Measurements from ENCODE around the gene SOX4. TPM values are rescaled to one million over a fixed set of nuclear protein-coding genes. Genes with fewer than 3 reads are reported as not detected.

The SOX4 gene
- total RNA-seq, 2 donors from 2014 or later: 7.4 to 10.3 TPM

DNA sequence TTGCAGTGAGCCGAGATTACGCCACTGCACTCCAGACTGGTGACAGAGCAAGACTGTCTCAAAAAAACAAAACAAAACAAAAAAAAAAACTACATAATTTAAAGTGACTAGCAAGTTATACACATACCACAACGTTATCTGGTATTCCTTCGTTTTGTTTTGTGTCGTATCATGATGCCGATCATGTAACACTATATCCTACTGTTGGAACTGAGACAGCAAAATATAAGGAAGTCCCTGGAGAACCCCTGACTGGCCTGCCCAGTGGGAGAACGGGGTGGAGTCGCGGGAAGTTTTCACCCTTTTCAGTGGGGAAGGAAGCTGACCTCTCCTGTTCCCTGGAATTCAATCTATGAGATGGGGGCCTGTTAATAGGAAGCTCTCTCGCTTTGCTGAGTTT, 15.1 kb downstream of the SOX4 start:
- intact Hi-C loops (cut with DNase I): no loop called here
- no peak for DNase-seq (ENCODE audit: low spot score)

DNA sequence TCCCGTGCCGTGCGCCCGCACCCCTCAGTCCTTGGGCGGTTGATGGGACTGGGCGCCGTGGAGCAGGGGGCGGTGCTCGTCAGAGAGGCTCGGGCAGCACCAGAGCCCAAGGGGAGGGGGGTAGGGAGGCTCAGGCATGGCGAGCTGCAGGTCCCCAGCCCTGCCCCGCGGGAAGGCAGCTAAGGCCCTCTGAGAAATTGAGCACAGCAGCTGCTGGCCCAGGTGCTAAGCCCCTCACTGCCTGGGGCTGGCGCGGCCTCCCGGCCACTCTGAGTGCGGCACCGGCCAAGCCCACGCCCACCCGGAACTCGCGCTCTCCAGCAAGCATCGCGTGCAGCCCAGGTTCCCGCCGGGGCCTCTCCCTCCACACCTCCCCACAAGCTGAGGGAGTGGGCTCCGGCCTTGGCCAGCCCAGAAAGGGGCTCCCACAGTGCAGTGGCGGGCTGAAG, 16.4 kb downstream of the SOX4 start:
- intact Hi-C loops (cut with DNase I): no loop called here
- no peak for DNase-seq (ENCODE audit: low spot score)

DNA sequence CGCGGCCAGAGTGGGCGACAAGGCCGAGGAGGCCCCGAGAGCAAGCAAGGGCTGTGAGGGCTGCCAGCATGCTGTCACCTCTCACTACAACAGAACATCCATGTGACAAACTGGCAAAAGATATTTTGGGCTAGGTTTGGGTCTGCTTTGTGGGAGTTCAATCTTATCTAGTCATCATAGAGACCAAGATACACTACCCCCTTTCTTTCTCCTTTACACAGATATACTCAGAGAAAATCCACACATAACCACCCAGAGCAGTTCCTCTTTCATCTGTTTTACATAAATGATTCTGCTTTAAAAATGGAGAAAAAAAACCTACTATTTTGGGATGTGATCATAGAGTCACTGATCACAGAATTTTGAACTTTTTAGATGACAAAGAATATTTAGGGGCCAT, 16.8 kb downstream of the SOX4 start:
- intact Hi-C loops (cut with DNase I): no loop called here
- DNase-seq (ENCODE audit: low spot score): no peak

DNA sequence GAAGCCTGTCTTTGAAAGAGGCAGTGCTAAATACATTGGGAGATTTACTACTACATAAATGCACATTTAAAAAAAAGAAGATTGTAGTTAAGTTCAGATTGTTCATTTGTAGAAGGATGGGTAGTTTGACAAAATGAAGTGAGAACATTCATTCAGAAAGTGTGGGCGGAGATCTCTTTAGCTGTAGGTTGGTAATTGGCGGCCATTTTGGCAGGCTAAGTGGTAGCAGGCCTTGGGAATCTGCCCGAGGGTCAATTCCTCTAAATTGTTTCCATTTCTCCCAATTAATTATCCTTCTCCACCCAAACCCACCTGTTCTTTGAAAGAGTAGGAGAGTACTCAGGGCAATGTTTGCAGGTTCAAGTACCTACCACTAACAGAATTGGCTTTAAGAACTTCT, 17.9 kb downstream of the SOX4 start:
- intact Hi-C loops (cut with DNase I): no loop called here
- DNase-seq (ENCODE audit: low spot score): no peak

DNA sequence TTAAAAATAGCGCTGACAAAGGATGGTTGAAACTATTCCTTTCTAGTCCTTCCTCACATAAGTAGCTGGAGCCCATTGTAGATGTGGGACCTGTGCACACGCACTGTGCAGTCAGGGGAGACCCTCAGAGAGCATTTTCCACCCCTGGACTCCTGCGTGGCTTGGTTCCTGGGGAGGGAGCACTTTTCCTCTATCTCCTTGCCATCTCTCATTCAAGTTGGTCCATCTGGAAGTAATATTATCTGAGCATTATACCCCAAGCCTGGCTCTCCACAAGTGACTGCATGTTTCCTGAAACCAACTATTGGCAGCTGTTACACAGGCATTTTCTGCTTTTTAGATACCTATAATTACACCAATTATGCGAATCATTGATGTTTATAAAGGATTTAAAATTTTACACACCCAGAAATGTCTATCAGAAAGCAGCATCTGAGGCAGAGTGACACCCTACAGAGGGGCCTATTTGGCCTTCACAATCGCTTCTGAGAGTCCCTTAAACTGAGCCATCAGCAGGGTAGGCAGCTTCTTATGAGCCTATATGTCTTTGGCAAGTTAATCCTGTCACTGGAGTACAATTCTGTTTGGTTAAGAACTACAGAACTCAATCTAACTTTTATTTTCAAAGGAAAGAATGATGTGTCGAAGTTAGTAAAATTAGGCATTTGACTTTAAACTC, 18.7 kb downstream of the SOX4 start:
- intact Hi-C loops (cut with DNase I): no loop called here
- no peak for DNase-seq (ENCODE audit: low spot score)

DNA sequence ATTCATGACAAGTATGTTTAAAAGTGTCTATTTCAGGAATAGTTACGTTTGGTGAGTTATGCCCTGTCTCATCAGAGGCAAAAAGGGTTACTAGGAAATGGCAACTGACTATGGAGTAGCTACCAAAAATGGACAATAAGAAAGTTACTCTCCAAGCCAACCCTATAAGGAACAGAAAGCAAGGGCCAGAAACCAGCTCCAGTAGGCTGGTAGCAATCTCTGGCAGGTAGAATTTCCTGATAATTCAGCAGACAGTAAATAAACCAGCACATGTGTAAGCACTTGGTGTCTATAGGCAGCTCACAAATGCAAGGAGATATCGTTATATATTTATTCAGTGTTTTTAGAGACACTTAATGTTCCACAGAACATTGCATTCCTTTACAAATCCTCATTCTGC, 20.3 kb downstream of the SOX4 start:
- DNase-seq (ENCODE audit: low spot score): no peak
- intact Hi-C loops (cut with DNase I): no loop called here

DNA sequence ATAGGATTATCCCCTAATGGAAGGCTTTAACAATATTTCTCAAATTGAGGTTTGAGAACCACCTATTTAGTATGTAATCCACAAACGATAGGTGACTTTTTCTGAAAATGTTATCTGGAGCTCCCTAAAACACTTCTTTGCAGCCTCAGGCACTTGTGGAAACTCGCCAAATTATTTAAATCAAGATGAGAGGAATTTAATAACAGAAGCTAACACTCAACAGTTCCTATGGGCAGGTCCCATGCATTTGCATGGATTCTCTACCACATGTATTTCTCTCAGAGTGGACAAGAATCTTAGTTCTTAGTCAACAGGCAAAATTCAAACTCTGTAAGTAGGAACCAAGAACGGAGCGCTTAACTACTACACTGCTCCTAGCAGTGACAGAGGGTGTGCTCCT, 20.7 kb downstream of the SOX4 start:
- intact Hi-C loops (cut with DNase I): no loop called here
- DNase-seq (ENCODE audit: low spot score): no peak

DNA sequence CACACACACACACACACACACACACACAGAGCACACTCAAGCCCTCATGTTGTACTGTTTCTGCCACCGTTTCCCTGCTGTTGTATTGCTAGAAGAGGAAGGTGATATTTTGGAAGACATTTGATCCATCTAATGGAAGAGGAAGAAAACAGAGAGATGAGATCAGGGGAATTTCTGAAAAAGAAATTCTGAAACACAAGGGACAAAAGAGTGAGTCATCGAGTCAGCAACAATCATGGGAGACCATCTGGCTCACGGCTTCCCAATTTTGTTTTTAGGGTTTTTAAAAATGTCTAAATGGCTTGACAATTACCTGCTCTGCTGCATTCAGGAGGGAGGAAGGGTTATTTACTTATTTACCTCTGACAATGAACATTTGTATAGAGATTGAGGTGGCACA, 22.0 kb downstream of the SOX4 start:
- no peak for DNase-seq (ENCODE audit: low spot score)
- intact Hi-C loops (cut with DNase I): no loop called here

DNA sequence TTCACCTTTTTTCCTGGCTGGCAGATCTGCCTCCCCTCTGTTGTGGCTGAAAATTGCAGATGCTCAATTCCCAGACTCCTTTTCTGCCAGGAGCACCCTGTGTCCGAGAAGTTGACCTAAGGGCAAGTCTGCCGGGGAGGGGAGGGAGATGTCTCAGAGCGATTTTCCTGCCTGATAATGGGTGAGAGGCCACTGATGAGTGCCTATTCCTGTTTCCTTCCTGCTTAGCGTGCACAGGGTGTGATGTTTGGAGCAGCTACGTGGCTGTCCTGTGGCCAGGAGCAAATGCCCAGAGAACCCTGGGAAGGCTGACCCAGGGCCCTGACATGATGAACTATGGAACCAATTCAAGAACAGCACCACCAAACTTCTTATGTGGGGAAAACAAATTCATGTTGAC, 22.5 kb downstream of the SOX4 start:
- intact Hi-C loops (cut with DNase I): no loop called here
- DNase-seq (ENCODE audit: low spot score): no peak

DNA sequence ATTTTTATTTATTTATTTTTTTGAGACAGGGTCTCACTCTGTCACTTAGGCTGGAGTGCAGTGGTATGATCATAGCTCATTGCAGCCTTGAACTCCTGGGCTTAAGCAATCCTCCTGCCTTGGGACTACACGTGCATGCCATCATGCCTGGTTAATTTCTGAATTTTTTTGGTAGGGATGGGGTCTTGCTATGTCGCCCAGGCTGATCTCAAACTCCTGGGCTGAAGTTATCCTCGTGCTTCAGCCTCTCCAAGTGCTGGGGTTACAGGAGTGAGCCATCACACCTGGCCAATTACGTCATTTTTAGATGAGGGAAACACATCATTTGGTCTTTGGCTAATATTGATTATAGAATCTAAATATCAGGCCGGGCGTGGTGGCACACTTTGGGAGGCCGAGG, 32.1 kb downstream of the SOX4 start:
- intact Hi-C loops (cut with DNase I): no loop called here
- DNase-seq (ENCODE audit: low spot score): no peak

DNA sequence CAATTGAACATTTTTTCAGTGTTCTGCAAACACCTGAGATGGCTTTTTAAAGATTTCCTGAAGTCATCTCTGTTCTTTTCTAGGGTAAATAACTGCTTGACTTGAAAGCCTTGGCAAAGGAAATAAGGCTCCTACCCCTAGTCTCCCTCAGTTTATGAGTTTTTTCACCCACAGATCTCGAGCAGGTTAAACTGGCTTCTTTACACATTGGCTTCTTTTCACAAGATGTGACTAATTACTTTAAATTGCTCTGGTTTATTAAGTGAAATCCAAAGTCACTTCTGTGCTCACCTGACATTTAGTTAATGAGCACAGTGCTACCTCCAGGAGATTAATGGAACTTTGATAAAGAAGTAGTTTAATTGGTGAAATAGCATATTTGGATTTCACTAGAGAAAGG, 33.2 kb downstream of the SOX4 start:
- intact Hi-C loops (cut with DNase I): no loop called here
- DNase-seq (ENCODE audit: low spot score): no peak

DNA sequence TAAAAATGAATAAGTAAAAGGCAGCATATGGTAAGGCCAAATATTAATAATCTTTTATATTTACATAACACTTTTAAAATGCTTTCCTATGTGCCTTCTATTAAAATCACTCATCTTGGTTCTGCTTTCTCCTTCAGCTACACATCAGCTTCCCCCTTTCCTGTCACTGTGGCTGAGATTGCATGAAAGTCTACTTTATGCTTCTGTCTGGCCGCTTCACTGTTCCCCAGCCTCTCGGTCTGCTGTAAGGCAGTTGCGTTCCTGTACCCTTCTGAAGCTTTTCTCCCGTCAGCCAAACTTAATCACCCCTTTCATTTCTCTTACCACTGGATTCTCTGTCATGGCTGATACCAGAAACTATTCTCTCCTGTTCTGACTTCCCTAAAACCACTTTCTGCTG, 34.6 kb downstream of the SOX4 start:
- no peak for DNase-seq (ENCODE audit: low spot score)
- intact Hi-C loops (cut with DNase I): no loop called here

DNA sequence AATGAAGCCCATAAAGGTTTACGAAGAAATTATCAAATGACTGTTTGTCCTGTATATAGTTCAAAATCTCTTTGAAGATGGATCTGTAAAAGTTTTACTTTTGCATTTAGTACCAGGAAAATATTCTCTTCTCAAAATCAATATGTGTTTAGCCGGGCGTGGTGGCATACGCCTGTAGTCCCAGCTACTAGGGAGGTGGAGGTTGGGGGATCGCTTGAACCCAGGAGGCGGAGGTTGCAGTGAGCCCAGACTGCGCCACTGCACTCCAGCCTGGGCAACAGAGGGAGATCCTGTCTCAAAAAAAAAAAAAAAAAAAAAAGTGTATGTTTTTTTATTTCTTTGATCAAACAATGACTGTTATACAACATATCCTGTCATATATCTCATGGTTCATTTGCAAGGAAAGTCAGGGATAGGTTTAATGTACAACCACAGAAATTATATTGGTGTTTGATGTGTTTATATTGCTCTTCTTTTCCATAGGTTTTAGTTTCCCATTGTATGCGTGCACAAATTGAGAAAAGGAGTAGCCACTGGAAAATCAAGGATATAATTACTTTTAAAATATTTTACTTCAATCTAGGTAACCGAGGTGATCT, 40.1 kb downstream of the SOX4 start:
- no peak for DNase-seq (ENCODE audit: low spot score)
- intact Hi-C loops (cut with DNase I): no loop called here

DNA sequence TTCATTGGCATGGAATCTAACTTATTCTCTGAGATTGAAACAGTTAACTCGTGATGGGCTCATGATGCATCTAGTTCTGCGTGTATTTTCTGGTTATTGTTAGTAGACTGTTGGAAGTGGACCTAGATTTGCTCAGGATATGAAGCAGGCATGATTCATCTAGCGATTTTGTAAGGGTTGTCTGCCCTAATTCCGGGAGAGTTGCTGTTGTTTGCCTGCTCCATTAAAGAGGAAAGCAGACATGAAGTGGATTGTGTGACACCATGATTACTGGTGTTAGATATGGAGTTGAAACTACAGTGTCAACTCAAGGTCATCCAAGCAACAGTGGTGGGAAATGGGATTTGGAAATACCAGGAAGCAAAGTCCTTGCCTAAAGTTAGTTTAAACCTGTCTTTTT, 41.0 kb downstream of the SOX4 start:
- intact Hi-C loops (cut with DNase I): no loop called here
- no peak for DNase-seq (ENCODE audit: low spot score)

DNA sequence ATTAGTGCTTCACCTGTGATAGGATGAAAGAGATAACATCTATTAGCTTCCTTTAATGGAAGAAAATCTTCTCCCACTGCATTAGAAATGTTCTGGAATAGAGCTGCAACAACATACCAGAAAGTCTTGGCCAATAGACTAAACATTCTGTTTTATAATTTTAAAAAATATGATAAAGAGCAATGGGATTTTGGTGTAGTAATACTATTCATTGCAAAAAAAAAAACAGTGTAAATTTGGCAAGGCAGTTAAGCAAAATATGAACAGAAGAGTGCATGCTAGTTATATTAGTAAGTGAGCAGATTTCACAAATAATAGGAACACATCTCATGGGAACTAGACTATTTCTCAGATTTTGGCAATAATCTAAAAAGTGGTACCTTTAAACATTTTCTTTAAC, 43.3 kb downstream of the SOX4 start:
- DNase-seq (ENCODE audit: low spot score): no peak
- intact Hi-C loops (cut with DNase I): no loop called here

DNA sequence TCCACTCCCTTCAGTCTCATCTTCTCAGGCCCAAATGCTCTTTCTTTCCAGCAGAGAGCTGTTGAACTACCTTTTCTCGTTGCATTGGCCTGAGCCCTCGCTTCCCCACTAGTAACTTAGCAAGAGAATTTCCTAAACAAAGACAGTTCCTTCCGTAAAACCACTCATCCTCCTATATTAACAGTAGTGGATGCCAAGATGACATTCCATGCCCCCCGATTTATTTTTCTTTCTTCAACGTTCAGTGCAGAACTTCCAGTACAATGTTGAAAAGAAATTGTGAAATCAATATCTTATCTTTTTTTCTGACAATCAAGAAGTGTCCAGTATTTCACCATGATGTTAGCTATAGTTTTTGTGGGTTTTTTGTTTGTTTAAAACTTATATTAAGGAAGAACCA, 45.8 kb downstream of the SOX4 start:
- intact Hi-C loops (cut with DNase I): no loop called here
- DNase-seq (ENCODE audit: low spot score): no peak

Data from posterior vena cava (tissue), 2 donors.